ENCODE data around the gene SCAF4.

Gene SCAF4

DNA sequence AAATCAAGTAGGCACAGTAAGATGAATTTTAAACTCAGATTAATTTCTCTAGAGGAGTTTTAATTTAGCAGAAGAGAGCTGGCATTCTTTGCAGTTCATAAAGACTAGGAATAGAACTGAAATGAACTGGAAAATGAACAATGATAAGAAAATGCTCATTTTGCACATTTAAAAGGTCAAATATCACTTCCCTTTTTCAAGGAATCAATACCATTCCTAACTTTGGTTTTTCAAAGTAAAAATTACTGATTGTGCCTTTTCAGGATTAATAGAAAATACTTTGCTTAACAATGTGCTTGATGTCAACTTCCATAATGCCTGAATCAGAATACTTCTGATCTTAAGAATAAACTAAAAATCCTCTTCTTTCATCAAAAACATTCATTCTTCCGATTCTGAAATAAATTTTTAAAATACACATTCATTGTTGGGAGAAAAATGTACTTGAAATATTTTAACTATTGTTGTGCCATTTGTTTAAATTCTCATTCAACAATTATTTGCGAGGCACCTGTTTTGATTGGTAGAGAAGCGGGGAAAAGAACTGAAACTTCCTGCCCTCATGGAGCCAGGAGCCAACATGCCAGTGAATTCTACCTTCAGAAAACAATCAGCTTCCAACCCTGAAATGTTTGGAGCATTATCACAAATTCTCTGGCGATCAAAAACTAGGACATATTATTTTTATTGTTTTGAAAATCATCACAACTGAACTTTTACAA lies 2.1 kb downstream of the SCAF4 start:
- H3K36me3 ChIP-seq (ENCODE audit: control insufficient read depth in 4 of 4, insufficient read depth in 4 of 4, low read length in 3 of 4): peaks cover 0 to 6% (median 3%) of the 10 kb centered on the region in 4 experiments
- ChIA-PET CTCF (no interaction called here), POLR2A (no interaction called here)
- peak overlapping the region in 6 of 7 experiments; percentile 71 to 93 (median 86) for H3K4me3 ChIP-seq (ENCODE audit: control insufficient read depth in 1 of 7, extremely low read depth in 1 of 7, insufficient read depth in 4 of 7, low read depth in 2 of 7, low read length in 6 of 7)
- no peaks in the 10 kb centered on the region for H3K27me3 ChIP-seq (replicated peaks in 2 of 5; ENCODE audit: control insufficient read depth in 4 of 5, insufficient read depth in 5 of 5, low read length in 4 of 5)
- WGBS (ENCODE audit: insufficient coverage): no CpG with 5 or more reads among the region's 4 CpGs
- H3K4me1 ChIP-seq (ENCODE audit: control extremely low read depth in 1 of 4, control insufficient read depth in 4 of 4, insufficient read depth in 4 of 4, low read length in 3 of 4): peaks cover 20 to 42% (median 31%) of the 10 kb centered on the region in 4 experiments
- peak overlapping the region in 1 of 2 experiments; percentile 89 for H3K27ac ChIP-seq (ENCODE audit: insufficient read depth in 1 of 2, low read depth in 1 of 2, low read length in 2 of 2, poor library complexity in 1 of 2, severe bottlenecking in 2 of 2)
- no peak for DNase-seq
- no peaks in the 10 kb centered on the region for H3K9me3 ChIP-seq (ENCODE audit: control extremely low read depth in 1 of 5, control insufficient read depth in 4 of 5, insufficient read depth in 2 of 5, low read depth in 1 of 5, low read length in 4 of 5)

GRCh38 chr21:31728952-31729351 lies 3.0 kb downstream of the SCAF4 start:
- Histone ChIP-seq H3K27ac (ENCODE audit: insufficient read depth in 1 of 2, low read depth in 1 of 2, low read length in 2 of 2, poor library complexity in 1 of 2, severe bottlenecking in 2 of 2) (no peak overlapping the region), H3K4me3 (ENCODE audit: control insufficient read depth in 1 of 7, extremely low read depth in 1 of 7, insufficient read depth in 4 of 7, low read depth in 2 of 7, low read length in 6 of 7) (peak overlapping the region in 2 of 7 experiments; percentile 17 to 93), H3K36me3 (ENCODE audit: control insufficient read depth in 4 of 4, insufficient read depth in 4 of 4, low read length in 3 of 4) (peaks cover 0 to 6% (median 3%) of the 10 kb centered on the region in 4 experiments), H3K9me3 (ENCODE audit: control extremely low read depth in 1 of 5, control insufficient read depth in 4 of 5, insufficient read depth in 2 of 5, low read depth in 1 of 5, low read length in 4 of 5) (no peaks in the 10 kb centered on the region), H3K4me1 (ENCODE audit: control extremely low read depth in 1 of 4, control insufficient read depth in 4 of 4, insufficient read depth in 4 of 4, low read length in 3 of 4) (peaks cover 20 to 42% (median 31%) of the 10 kb centered on the region in 4 experiments), H3K27me3 (replicated peaks in 2 of 5; ENCODE audit: control insufficient read depth in 4 of 5, insufficient read depth in 5 of 5, low read length in 4 of 5) (no peaks in the 10 kb centered on the region)
- WGBS (ENCODE audit: insufficient coverage): 93% methylated on average over 3 of the region's 3 CpGs
- no peak for DNase-seq
- CTCF ChIA-PET: no interaction called here
- POLR2A ChIA-PET: no interaction called here

- Histone ChIP-seq H3K27me3 (replicated peaks in 2 of 5; ENCODE audit: control insufficient read depth in 4 of 5, insufficient read depth in 5 of 5, low read length in 4 of 5) (no peaks in the 10 kb centered on the region), H3K4me1 (ENCODE audit: control extremely low read depth in 1 of 4, control insufficient read depth in 4 of 4, insufficient read depth in 4 of 4, low read length in 3 of 4) (peaks cover 16 to 34% (median 24%) of the 10 kb centered on the region in 4 experiments), H3K9me3 (ENCODE audit: control extremely low read depth in 1 of 5, control insufficient read depth in 4 of 5, insufficient read depth in 2 of 5, low read depth in 1 of 5, low read length in 4 of 5) (no peaks in the 10 kb centered on the region), H3K4me3 (ENCODE audit: control insufficient read depth in 1 of 7, extremely low read depth in 1 of 7, insufficient read depth in 4 of 7, low read depth in 2 of 7, low read length in 6 of 7) (no peak overlapping the region), H3K36me3 (ENCODE audit: control insufficient read depth in 4 of 4, insufficient read depth in 4 of 4, low read length in 3 of 4) (peaks cover 0 to 6% (median 3%) of the 10 kb centered on the region in 4 experiments), H3K27ac (ENCODE audit: insufficient read depth in 1 of 2, low read depth in 1 of 2, low read length in 2 of 2, poor library complexity in 1 of 2, severe bottlenecking in 2 of 2) (no peak overlapping the region)
- WGBS (ENCODE audit: insufficient coverage): 88% methylated on average over 1 of the region's 2 CpGs
- DNase-seq: no peak
- ChIA-PET POLR2A (no interaction called here), CTCF (no interaction called here)
These were observed 3.7 kb downstream of the SCAF4 start for GRCh38 chr21:31728191-31728590.

GRCh38 chr21:31727181-31727580 lies 4.7 kb downstream of the SCAF4 start:
- H3K27me3 ChIP-seq (replicated peaks in 2 of 5; ENCODE audit: control insufficient read depth in 4 of 5, insufficient read depth in 5 of 5, low read length in 4 of 5): no peaks in the 10 kb centered on the region
- peaks cover 0 to 6% (median 3%) of the 10 kb centered on the region in 4 experiments for H3K36me3 ChIP-seq (ENCODE audit: control insufficient read depth in 4 of 4, insufficient read depth in 4 of 4, low read length in 3 of 4)
- no peak overlapping the region for H3K4me3 ChIP-seq (ENCODE audit: control insufficient read depth in 1 of 7, extremely low read depth in 1 of 7, insufficient read depth in 4 of 7, low read depth in 2 of 7, low read length in 6 of 7)
- peaks cover 7 to 24% (median 17%) of the 10 kb centered on the region in 4 experiments for H3K4me1 ChIP-seq (ENCODE audit: control extremely low read depth in 1 of 4, control insufficient read depth in 4 of 4, insufficient read depth in 4 of 4, low read length in 3 of 4)
- ChIA-PET POLR2A (no interaction called here), CTCF (no interaction called here)
- no peaks in the 10 kb centered on the region for H3K9me3 ChIP-seq (ENCODE audit: control extremely low read depth in 1 of 5, control insufficient read depth in 4 of 5, insufficient read depth in 2 of 5, low read depth in 1 of 5, low read length in 4 of 5)
- DNase-seq: no peak
- WGBS (ENCODE audit: insufficient coverage): 96% methylated on average over 7 of the region's 7 CpGs
- no peak overlapping the region for H3K27ac ChIP-seq (ENCODE audit: insufficient read depth in 1 of 2, low read depth in 1 of 2, low read length in 2 of 2, poor library complexity in 1 of 2, severe bottlenecking in 2 of 2)

- Histone ChIP-seq H3K27me3 (replicated peaks in 2 of 5; ENCODE audit: control insufficient read depth in 4 of 5, insufficient read depth in 5 of 5, low read length in 4 of 5) (no peaks in the 10 kb centered on the region), H3K9me3 (ENCODE audit: control extremely low read depth in 1 of 5, control insufficient read depth in 4 of 5, insufficient read depth in 2 of 5, low read depth in 1 of 5, low read length in 4 of 5) (no peaks in the 10 kb centered on the region), H3K4me3 (ENCODE audit: control insufficient read depth in 1 of 7, extremely low read depth in 1 of 7, insufficient read depth in 4 of 7, low read depth in 2 of 7, low read length in 6 of 7) (no peak overlapping the region), H3K27ac (ENCODE audit: insufficient read depth in 1 of 2, low read depth in 1 of 2, low read length in 2 of 2, poor library complexity in 1 of 2, severe bottlenecking in 2 of 2) (no peak overlapping the region), H3K4me1 (ENCODE audit: control extremely low read depth in 1 of 4, control insufficient read depth in 4 of 4, insufficient read depth in 4 of 4, low read length in 3 of 4) (peaks cover 6 to 24% (median 17%) of the 10 kb centered on the region in 4 experiments), H3K36me3 (ENCODE audit: control insufficient read depth in 4 of 4, insufficient read depth in 4 of 4, low read length in 3 of 4) (peaks cover 0 to 6% (median 3%) of the 10 kb centered on the region in 4 experiments)
- CTCF ChIA-PET: no interaction called here
- POLR2A ChIA-PET: no interaction called here
- WGBS (ENCODE audit: insufficient coverage): 93% methylated on average over 3 of the region's 4 CpGs
- no peak for DNase-seq
These were observed 5.5 kb downstream of the SCAF4 start for GRCh38 chr21:31726407-31726806.

- 94% methylated on average over 4 of the region's 6 CpGs for whole genome bisulfite sequencing (ENCODE audit: insufficient coverage)
- H3K4me1 ChIP-seq (ENCODE audit: control extremely low read depth in 1 of 4, control insufficient read depth in 4 of 4, insufficient read depth in 4 of 4, low read length in 3 of 4): peaks cover 3 to 18% (median 14%) of the 10 kb centered on the region in 4 experiments
These were observed 6.6 kb downstream of the SCAF4 start for GRCh38 chr21:31725202-31725839.

DNA sequence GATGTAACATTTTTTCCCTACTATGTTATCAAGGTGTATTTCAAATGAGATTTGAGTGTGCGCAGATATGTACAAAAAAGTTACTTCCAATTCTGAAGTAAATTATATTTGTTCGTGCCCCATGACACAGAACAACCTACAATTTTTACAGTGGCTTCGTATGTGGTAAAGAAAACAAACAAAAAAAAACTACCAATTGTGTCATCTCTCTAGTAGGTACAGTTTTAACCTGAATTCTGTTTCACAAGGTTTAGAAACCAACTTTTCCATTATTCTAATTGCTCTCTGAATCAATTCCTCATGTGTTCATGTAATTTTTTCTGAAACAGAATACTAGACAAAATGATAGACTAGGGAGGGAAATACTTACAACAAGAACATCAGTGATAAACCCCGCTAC lies 7.4 kb downstream of the SCAF4 start:
- no peak for DNase-seq
- Histone ChIP-seq H3K4me1 (ENCODE audit: control extremely low read depth in 1 of 4, control insufficient read depth in 4 of 4, insufficient read depth in 4 of 4, low read length in 3 of 4) (peaks cover 0 to 10% (median 8%) of the 10 kb centered on the region in 4 experiments), H3K9me3 (ENCODE audit: control extremely low read depth in 1 of 5, control insufficient read depth in 4 of 5, insufficient read depth in 2 of 5, low read depth in 1 of 5, low read length in 4 of 5) (no peaks in the 10 kb centered on the region), H3K4me3 (ENCODE audit: control insufficient read depth in 1 of 7, extremely low read depth in 1 of 7, insufficient read depth in 4 of 7, low read depth in 2 of 7, low read length in 6 of 7) (no peak overlapping the region), H3K27ac (ENCODE audit: insufficient read depth in 1 of 2, low read depth in 1 of 2, low read length in 2 of 2, poor library complexity in 1 of 2, severe bottlenecking in 2 of 2) (no peak overlapping the region), H3K36me3 (ENCODE audit: control insufficient read depth in 4 of 4, insufficient read depth in 4 of 4, low read length in 3 of 4) (peaks cover 0 to 6% (median 3%) of the 10 kb centered on the region in 4 experiments), H3K27me3 (replicated peaks in 2 of 5; ENCODE audit: control insufficient read depth in 4 of 5, insufficient read depth in 5 of 5, low read length in 4 of 5) (no peaks in the 10 kb centered on the region)
- CTCF ChIA-PET: no interaction called here
- 90% methylated on average over 2 of the region's 4 CpGs for WGBS (ENCODE audit: insufficient coverage)
- POLR2A ChIA-PET: no interaction called here

More at GRCh38 chr21:31725202-31725839, 6.6 kb downstream of the SCAF4 start:
- CTCF ChIA-PET: no interaction called here
- Histone ChIP-seq H3K27me3 (replicated peaks in 2 of 5; ENCODE audit: control insufficient read depth in 4 of 5, insufficient read depth in 5 of 5, low read length in 4 of 5) (no peaks in the 10 kb centered on the region), H3K9me3 (ENCODE audit: control extremely low read depth in 1 of 5, control insufficient read depth in 4 of 5, insufficient read depth in 2 of 5, low read depth in 1 of 5, low read length in 4 of 5) (no peaks in the 10 kb centered on the region), H3K27ac (ENCODE audit: insufficient read depth in 1 of 2, low read depth in 1 of 2, low read length in 2 of 2, poor library complexity in 1 of 2, severe bottlenecking in 2 of 2) (no peak overlapping the region), H3K4me3 (ENCODE audit: control insufficient read depth in 1 of 7, extremely low read depth in 1 of 7, insufficient read depth in 4 of 7, low read depth in 2 of 7, low read length in 6 of 7) (no peak overlapping the region), H3K36me3 (ENCODE audit: control insufficient read depth in 4 of 4, insufficient read depth in 4 of 4, low read length in 3 of 4) (peaks cover 0 to 6% (median 3%) of the 10 kb centered on the region in 4 experiments)
- DNase-seq: peak in 1 of 3 donors; percentile 15
- POLR2A ChIA-PET: interaction anchor here (0.6 kb wide), 1 partner anchor 8 kb away, joined by 4 read pairs; no protein-coding TSS in a partner anchor

Data from common myeloid progenitor, CD34-positive (primary cell).